ENCODE data around the gene COL6A2.
"Not testable (repeated sequence)": the region's sequence is repeated elsewhere in the genome, so short reads cannot be mapped to it uniquely, and the experiment has no call there.

The COL6A2 gene

DNA sequence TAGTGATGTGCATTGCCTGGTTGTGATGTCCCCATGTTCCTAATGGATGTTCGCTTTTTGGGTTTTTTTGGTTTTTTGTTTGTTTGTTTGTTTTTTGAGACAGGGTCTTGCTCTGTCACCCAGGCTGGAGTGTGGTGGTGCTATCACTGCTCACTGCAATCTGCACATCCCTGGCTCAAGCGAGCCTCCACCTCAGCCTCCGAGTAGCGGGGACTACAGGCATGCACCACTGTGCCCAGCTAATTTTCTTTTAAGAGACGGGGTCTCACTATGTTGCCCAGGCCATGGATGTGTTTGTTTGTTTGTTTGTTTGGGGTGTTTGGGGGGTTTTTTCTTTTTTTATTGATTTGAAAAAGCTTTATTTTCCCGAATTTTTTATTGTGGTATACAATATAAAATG lies 2.1 kb downstream of the COL6A2 start:
- H3K9me3 Mint-ChIP-seq: peaks cover 15% of the 10 kb centered on the region
- peaks cover 1% of the 10 kb centered on the region for H3K4me1 Mint-ChIP-seq (ENCODE audit: low read depth)
- no peak overlapping the region for H3K27ac Mint-ChIP-seq
- DNase-seq (ENCODE audit: low spot score): no peak
- H3K4me3 Mint-ChIP-seq: no peak overlapping the region
- H3K27me3 Mint-ChIP-seq (ENCODE audit: low read depth): peaks cover 52% of the 10 kb centered on the region
- H3K36me3 Mint-ChIP-seq (ENCODE audit: low read depth): peaks cover 3% of the 10 kb centered on the region

DNA sequence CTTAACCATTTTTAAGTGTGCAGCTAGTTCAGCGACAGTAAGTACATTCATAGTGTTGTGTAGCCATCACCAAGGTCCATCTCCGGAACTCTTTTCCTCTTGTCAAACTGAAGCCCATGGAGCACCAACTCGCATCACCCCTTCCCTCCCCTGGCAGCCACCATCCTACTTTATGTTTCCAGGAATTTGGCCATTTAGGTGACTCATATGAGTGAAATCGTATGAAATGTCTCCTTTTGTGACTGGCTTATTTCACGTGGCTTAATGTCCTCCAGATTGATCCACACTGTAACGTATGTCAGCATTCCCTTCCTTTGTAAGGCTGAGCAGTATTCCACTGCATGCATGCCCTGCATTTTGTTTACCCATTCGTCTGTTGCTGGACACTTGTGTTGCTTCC lies 2.5 kb downstream of the COL6A2 start:
- DNase-seq (ENCODE audit: low spot score): peak; percentile 1
- peaks cover 1% of the 10 kb centered on the region for H3K4me1 Mint-ChIP-seq (ENCODE audit: low read depth)
- H3K4me3 Mint-ChIP-seq: no peak overlapping the region
- H3K27ac Mint-ChIP-seq: no peak overlapping the region
- H3K9me3 Mint-ChIP-seq: peaks cover 15% of the 10 kb centered on the region
- H3K27me3 Mint-ChIP-seq (ENCODE audit: low read depth): peaks cover 52% of the 10 kb centered on the region
- peaks cover 3% of the 10 kb centered on the region for H3K36me3 Mint-ChIP-seq (ENCODE audit: low read depth)

DNA sequence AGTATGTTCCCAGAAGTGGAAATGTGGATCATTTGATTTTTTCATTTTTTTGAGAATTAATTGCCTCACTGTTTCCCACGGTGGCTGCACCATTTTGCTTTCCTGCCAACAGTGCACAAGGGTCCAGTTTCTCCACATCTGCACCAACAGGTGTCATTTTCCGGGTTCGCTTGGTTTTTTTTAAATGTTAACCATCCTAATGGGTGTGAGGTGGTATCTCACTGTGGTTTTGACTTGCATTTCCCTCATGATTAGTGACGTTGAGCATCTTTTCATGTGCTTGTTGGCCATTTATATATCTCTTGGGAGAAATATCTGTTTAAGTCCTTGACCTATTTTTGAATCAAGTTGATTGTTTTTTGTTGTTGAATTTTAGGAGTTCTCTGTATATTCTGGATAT lies 3.0 kb downstream of the COL6A2 start:
- peaks cover 54% of the 10 kb centered on the region for H3K27me3 Mint-ChIP-seq (ENCODE audit: low read depth)
- H3K4me1 Mint-ChIP-seq (ENCODE audit: low read depth): peaks cover 1% of the 10 kb centered on the region
- H3K9me3 Mint-ChIP-seq: peaks cover 15% of the 10 kb centered on the region
- H3K27ac Mint-ChIP-seq: peak overlapping the region; percentile 22
- peaks cover 3% of the 10 kb centered on the region for H3K36me3 Mint-ChIP-seq (ENCODE audit: low read depth)
- H3K4me3 Mint-ChIP-seq: no peak overlapping the region
- no peak for DNase-seq (ENCODE audit: low spot score)

DNA sequence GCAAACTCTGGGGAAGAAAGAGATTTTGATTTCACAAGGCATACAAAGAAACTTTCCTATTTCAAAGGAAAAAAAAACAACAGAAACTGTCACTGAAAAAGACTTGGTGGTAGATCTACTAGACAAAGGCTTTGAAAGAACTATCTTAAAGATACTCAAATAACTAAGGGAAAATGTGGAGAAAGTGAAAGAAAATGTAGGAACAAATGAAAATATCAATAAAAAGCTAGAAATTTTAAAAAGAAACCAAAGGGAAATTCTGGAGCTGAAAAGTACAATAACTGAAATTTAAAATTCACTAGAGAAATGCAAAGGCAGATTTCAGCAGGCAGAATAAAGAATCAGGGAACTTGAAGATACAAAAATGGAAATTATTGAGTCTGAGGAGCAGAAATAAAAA lies 6.2 kb downstream of the COL6A2 start:
- H3K4me1 Mint-ChIP-seq (ENCODE audit: low read depth): no peaks in the 10 kb centered on the region
- no peak overlapping the region for H3K27ac Mint-ChIP-seq
- H3K9me3 Mint-ChIP-seq: peaks cover 32% of the 10 kb centered on the region
- peaks cover 3% of the 10 kb centered on the region for H3K36me3 Mint-ChIP-seq (ENCODE audit: low read depth)
- no peak overlapping the region for H3K4me3 Mint-ChIP-seq
- no peak for DNase-seq (ENCODE audit: low spot score)
- peaks cover 52% of the 10 kb centered on the region for H3K27me3 Mint-ChIP-seq (ENCODE audit: low read depth)

DNA sequence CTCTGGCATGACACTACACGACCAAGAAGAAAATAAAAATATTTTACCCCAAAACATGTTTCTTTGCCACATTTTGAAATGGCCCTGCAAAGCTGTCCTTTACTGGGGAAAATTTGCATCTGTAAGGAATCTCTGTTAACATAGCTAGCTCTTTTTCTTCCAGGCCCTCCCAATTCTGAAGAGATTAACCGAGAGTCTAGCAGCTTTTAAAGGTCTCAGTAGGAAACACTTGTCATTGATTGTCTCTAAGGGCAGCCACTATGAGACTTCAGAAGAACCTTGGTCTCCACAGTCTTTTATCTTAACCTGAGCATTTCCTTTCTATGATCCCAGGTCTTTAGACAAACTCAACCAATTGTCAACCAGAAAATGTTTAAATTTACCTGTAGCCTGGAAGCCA lies 9.5 kb downstream of the COL6A2 start:
- Mint-ChIP-seq H3K9me3 (peaks cover 28% of the 10 kb centered on the region), H3K27me3 (ENCODE audit: low read depth) (peaks cover 25% of the 10 kb centered on the region)
- H3K27ac Mint-ChIP-seq; H3K36me3 Mint-ChIP-seq (ENCODE audit: low read depth); H3K4me1 Mint-ChIP-seq (ENCODE audit: low read depth); DNase-seq (ENCODE audit: low spot score); H3K4me3 Mint-ChIP-seq: not testable (repeated sequence)

DNA sequence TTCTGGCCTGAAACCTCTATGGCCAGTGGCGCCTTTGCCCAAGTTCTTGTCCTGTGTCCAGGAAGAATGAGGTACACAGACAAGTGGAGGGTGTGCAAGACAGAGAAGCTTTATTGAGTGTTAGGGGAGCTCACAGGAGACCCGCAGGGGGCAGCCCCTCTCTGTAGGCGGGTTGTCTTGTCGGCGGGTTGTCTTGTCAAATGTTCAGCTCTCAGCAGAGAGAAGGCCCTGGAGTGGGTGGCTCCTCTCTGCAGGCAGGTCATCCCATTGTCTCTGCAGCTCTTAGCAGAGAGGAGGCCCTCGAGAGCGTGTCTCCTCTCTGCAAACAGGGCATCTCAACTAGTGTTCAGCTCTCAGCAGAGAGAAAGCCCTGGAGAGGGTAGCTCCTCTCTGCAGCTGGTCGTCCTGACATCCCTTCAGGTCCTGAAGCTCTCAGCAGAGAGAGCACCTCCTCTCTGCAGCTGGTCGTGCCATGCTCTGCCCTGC lies 11.0 kb downstream of the COL6A2 start:
- H3K27me3 Mint-ChIP-seq (ENCODE audit: low read depth): peaks cover 13% of the 10 kb centered on the region
- DNase-seq (ENCODE audit: low spot score): no peak
- no peak overlapping the region for H3K4me3 Mint-ChIP-seq
- H3K36me3 Mint-ChIP-seq (ENCODE audit: low read depth): no peaks in the 10 kb centered on the region
- no peak overlapping the region for H3K27ac Mint-ChIP-seq
- peaks cover 17% of the 10 kb centered on the region for H3K9me3 Mint-ChIP-seq
- no peaks in the 10 kb centered on the region for H3K4me1 Mint-ChIP-seq (ENCODE audit: low read depth)

DNA sequence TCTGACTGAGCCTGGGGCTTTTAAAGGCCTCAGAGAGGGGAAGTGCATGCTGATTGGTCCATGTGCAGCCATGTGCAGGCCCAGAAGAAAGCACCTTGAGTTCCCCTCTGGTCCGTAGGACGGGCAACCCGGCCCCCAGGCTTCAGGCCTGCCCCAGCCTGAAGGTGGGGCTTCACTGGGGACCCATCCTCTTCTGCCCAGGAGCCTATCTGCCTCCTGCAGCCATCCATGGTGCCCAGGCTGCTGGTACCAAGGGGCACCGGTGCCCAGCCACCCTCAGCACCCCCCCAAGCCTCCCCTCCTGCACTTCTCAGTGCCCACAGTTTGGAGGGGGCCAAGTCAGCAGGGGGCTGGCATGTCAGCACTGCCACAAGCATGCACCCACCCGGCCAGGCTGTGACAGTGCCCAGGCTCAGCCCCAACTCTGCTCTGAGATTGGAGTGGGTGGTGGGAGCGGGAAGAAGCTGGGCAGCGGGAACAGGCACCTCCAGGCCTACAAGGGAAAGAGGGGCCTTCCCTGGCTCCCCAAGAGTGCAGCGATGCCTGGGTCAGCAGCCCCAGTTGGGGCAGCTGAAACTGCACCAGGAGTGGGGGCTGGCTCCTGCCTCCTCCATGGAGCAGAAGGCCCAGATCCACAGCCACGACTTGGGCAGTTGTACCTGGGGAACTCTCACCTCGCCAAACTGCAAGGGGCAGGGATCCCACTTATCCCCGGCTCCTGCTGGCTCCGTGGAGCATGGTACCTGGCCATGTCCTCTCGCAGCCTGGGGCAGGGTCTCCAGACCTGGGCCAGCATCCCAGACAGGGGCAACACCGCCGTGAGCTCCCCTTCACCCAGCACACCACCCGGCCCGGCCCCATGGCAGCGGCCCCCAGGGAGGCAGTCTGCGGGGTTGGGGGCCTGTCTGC lies 11.7 kb downstream of the COL6A2 start:
- H3K27me3 Mint-ChIP-seq (ENCODE audit: low read depth): peaks cover 6% of the 10 kb centered on the region
- H3K9me3 Mint-ChIP-seq: peaks cover 17% of the 10 kb centered on the region
- no peak for DNase-seq (ENCODE audit: low spot score)

DNA sequence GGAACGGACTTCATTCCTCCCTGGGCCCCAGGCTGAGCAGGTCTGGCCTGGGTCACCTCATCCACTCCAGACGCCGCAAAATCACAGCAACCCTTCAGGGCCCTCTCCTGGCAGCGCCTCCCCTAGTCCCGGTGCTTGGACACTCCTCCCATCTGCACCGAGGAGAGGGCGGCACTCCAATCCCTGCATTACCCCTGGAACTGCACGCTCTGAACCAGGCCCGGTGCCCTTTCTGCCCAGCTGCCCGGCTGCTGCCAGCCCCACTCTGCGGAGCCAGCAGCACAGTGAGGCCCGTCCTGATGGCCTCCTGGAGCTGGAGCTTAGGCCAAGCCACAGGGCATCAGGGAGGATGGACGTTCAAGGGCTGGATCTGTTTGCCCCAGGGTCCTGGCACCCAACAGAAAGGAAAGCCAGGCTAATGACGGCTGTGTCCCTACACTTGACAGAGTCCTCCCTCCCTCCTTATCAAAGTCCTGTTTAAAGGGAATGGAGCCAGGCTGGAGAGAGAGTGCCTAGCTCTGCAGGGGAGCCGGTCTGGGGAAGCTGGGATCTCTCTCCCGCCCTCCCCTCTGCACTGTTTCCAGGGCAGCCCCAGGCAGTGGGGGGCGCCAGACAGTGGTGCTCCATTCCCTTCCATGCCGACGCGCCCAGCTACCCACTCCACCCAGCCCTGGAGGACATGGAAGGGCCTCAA lies 12.7 kb downstream of the COL6A2 start:
- DNase-seq (ENCODE audit: low spot score): peak; percentile 0
- Mint-ChIP-seq H3K4me1 (ENCODE audit: low read depth) (no peaks in the 10 kb centered on the region), H3K9me3 (peaks cover 21% of the 10 kb centered on the region), H3K27me3 (ENCODE audit: low read depth) (peaks cover 6% of the 10 kb centered on the region), H3K27ac (no peak overlapping the region), H3K36me3 (ENCODE audit: low read depth) (no peaks in the 10 kb centered on the region), H3K4me3 (no peak overlapping the region)

More for the DNA sequence above, 11.7 kb downstream of the COL6A2 start:
- H3K27ac Mint-ChIP-seq: no peak overlapping the region
- no peaks in the 10 kb centered on the region for H3K36me3 Mint-ChIP-seq (ENCODE audit: low read depth)
- no peaks in the 10 kb centered on the region for H3K4me1 Mint-ChIP-seq (ENCODE audit: low read depth)
- no peak overlapping the region for H3K4me3 Mint-ChIP-seq

DNA sequence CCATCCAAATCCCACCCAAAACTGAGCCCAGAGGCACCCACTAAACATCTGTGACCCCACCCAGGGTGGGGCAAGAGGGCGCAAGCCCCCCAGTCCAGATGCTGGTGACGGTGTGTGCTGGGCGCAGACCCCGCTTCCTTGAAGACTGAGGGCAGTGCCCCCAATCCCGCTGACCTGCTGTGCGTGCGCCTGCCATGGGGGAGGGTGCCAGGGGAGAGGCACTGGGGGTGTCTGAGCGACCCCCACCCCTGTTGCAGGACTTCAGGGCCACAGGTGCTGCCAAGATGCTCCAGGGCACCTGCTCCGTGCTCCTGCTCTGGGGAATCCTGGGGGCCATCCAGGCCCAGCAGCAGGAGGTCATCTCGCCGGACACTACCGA lies 13.3 kb downstream of the COL6A2 start:
- no peak overlapping the region for H3K4me3 Mint-ChIP-seq
- H3K36me3 Mint-ChIP-seq (ENCODE audit: low read depth): no peaks in the 10 kb centered on the region
- H3K9me3 Mint-ChIP-seq: peaks cover 21% of the 10 kb centered on the region
- no peak for DNase-seq (ENCODE audit: low spot score)
- H3K27ac Mint-ChIP-seq: no peak overlapping the region
- peaks cover 4% of the 10 kb centered on the region for H3K27me3 Mint-ChIP-seq (ENCODE audit: low read depth)
- no peaks in the 10 kb centered on the region for H3K4me1 Mint-ChIP-seq (ENCODE audit: low read depth)

DNA sequence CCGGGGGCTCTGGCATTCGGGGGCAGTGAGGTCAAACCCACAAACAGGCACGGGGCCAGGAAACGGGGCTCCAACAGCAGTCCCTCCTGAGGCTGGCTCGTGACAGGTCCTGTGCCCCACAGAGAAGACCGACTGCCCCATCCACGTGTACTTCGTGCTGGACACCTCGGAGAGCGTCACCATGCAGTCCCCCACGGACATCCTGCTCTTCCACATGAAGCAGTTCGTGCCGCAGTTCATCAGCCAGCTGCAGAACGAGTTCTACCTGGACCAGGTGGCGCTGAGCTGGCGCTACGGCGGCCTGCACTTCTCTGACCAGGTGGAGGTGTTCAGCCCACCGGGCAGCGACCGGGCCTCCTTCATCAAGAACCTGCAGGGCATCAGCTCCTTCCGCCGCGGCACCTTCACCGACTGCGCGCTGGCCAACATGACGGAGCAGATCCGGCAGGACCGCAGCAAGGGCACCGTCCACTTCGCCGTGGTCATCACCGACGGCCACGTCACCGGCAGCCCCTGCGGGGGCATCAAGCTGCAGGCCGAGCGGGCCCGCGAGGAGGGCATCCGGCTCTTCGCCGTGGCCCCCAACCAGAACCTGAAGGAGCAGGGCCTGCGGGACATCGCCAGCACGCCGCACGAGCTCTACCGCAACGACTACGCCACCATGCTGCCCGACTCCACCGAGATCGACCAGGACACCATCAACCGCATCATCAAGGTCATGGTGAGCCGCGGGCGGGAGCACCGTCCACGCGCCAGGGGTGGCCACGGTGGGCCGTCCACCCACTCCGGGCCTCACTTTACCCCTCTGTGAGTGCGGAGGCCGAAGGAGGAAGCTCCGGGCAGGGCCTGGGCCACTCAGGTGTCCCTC lies 14.2 kb downstream of the COL6A2 start:
- H3K4me1 Mint-ChIP-seq (ENCODE audit: low read depth): no peaks in the 10 kb centered on the region
- H3K36me3 Mint-ChIP-seq (ENCODE audit: low read depth): no peaks in the 10 kb centered on the region

DNA sequence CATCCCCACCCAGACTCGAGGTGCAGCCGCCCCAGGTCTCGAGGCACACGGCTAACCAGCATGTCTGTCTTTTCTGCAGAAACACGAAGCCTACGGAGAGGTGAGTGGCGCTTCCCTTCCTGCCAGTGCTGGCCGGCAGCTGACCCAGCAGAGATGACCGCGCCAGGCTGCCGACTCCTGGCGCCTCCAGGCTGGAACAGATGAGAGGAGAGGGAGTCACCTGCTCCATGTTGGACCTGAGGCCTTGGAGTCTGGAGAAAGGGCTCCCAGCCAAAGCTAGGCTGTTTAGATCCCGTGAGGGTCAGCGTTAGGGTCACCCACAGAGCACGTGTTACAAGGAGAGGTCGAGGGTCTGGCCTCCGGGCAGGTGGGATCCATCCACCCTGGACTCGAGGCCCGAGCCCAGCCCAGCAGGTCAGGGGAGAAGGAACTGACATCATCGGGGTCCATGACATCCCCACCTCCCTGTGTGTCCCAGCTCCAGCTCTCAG lies 14.9 kb downstream of the COL6A2 start:
- no peak for DNase-seq (ENCODE audit: low spot score)
- Mint-ChIP-seq H3K27me3 (ENCODE audit: low read depth) (no peaks in the 10 kb centered on the region), H3K27ac (no peak overlapping the region), H3K4me1 (ENCODE audit: low read depth) (no peaks in the 10 kb centered on the region), H3K9me3 (peaks cover 13% of the 10 kb centered on the region), H3K36me3 (ENCODE audit: low read depth) (no peaks in the 10 kb centered on the region), H3K4me3 (no peak overlapping the region)

More for the DNA sequence above, 14.2 kb downstream of the COL6A2 start:
- no peak for DNase-seq (ENCODE audit: low spot score)
- peaks cover 4% of the 10 kb centered on the region for H3K27me3 Mint-ChIP-seq (ENCODE audit: low read depth)
- H3K9me3 Mint-ChIP-seq: peaks cover 19% of the 10 kb centered on the region
- H3K4me3 Mint-ChIP-seq: no peak overlapping the region
- H3K27ac Mint-ChIP-seq: no peak overlapping the region

DNA sequence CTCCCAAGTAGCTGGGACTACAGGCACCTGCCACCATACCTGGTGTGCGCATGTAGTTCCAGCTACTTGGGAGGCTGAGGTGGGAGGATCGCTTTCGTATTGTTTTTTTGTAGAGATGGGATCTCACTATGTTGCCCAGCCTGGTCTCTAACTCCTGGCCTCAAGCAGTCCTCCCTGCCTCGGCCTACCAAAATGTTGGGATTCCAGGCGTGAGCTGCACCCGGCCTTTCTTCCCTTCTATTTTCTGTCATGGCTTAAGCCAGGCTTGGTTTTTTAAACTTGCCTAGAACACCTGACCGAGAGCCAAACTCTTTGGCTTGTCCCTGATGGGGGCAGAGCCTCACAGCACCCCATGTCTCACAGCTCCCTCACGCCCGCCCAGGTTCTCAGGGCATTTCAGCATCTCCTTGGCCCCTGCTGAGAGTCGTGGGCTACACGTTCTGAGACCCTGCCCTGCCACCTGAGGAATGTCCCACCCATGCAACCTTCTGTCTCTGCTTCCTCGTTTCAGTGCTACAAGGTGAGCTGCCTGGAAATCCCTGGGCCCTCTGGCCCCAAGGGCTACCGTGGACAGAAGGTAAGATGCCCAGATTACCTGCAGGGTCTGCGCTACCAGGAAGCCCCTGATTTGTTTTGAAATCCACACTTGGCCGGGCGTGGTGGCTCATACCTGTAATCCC lies 15.7 kb downstream of the COL6A2 start:
- Mint-ChIP-seq H3K36me3 (ENCODE audit: low read depth) (no peaks in the 10 kb centered on the region), H3K27ac (no peak overlapping the region), H3K9me3 (peaks cover 4% of the 10 kb centered on the region), H3K4me3 (no peak overlapping the region), H3K27me3 (ENCODE audit: low read depth) (no peaks in the 10 kb centered on the region), H3K4me1 (ENCODE audit: low read depth) (no peaks in the 10 kb centered on the region)
- DNase-seq (ENCODE audit: low spot score): no peak

DNA sequence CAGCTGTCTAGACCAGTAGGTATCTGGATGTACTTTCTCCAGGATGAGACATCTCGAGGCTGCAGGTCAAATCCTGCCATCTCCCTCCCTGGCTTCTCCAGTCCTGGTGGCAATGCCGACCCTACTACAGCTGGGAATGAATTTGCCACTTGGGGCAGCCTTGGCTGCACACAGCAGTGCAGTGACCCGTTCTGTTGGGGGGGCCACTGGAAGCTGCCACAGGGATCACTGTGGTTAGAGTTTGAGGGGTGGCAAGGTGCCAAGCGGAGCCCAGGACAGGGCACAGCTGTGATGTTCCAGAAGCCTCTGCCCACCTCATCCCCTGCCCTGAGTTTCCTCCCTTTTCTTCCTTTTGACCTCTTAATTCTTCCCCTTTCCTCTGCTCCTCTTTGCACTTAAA lies 17.1 kb downstream of the COL6A2 start:
- no peaks in the 10 kb centered on the region for H3K4me1 Mint-ChIP-seq (ENCODE audit: low read depth)
- H3K36me3 Mint-ChIP-seq (ENCODE audit: low read depth): no peaks in the 10 kb centered on the region
- H3K9me3 Mint-ChIP-seq: peaks cover 4% of the 10 kb centered on the region
- H3K4me3 Mint-ChIP-seq: no peak overlapping the region
- H3K27ac Mint-ChIP-seq: no peak overlapping the region
- DNase-seq (ENCODE audit: low spot score): no peak
- H3K27me3 Mint-ChIP-seq (ENCODE audit: low read depth): no peaks in the 10 kb centered on the region
